AG09309 (cell line): ENCODE data around the gene ACO2.

Experiments
- DNase-seq: peaks from one replicate; pipeline ENCODE4 v3.0.0-alpha.2; 2010; ENCODE audit warnings: low read depth
- H3K4me3 ChIP-seq: 2 replicates; pipeline ENCODE4 v1.5.1; 2011; ENCODE audit warnings: mild to moderate bottlenecking, low read depth, low read length, moderate library complexity; ENCODE audit not compliant: control insufficient read depth
- TF ChIP-seq, protein P1 (sequence below): IDR thresholded peaks from 2 replicates; pipeline ENCODE4 v1.5.1; 2011; ENCODE audit warnings: mild to moderate bottlenecking, low read depth, low read length, inconsistent platforms; ENCODE audit not compliant: insufficient read depth, control insufficient read depth; ENCODE audit errors: missing control alignments

ACO2 gene

DNA sequence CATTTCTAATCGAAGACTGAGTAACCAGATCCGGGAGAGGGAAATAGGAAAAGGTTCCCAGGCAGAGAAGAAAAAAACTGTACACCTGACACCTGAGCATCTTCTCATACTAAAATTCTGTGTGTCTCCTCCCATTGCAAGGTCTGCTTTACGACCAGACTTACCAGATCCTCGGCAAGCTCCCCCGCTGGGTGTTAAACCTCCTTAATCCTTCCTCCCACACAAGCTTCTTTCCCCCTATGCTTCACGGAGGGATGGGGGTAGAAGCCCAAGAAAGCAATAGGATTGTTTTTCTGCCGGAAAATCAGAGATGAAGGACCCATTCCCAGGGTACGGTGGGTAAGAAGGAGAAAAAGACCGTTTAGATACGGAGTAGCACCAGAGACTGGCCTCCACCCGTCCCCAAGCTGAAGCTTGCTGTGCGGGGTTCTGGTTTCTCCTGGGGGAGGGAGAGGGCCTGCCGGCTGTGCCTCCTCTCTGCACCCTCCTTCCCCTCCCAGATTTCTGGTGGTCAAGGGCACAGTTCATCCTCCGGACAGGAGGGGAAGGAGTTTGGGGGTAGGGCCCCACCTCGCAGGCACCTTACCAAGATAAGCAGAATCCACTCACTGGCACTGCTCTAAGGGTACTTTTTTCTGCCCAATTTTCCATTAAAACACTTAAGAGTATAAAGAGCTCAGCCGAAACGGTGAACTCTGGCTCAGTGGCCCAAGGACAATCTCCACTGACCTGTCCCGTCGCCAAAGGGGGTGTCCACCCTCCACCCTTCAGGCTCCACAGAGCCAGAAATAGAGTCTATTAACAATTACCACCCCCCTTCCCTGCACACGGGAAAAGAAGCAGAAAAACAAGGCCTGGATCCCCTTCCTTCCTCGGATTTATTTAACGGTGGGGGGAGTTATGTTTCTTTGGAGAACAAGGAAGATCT, 23.5 kb upstream of the ACO2 start:
- H3K4me3 ChIP-seq: peak overlapping the region; percentile 99
- no peak for DNase-seq
- TF ChIP-seq, protein P1, sequence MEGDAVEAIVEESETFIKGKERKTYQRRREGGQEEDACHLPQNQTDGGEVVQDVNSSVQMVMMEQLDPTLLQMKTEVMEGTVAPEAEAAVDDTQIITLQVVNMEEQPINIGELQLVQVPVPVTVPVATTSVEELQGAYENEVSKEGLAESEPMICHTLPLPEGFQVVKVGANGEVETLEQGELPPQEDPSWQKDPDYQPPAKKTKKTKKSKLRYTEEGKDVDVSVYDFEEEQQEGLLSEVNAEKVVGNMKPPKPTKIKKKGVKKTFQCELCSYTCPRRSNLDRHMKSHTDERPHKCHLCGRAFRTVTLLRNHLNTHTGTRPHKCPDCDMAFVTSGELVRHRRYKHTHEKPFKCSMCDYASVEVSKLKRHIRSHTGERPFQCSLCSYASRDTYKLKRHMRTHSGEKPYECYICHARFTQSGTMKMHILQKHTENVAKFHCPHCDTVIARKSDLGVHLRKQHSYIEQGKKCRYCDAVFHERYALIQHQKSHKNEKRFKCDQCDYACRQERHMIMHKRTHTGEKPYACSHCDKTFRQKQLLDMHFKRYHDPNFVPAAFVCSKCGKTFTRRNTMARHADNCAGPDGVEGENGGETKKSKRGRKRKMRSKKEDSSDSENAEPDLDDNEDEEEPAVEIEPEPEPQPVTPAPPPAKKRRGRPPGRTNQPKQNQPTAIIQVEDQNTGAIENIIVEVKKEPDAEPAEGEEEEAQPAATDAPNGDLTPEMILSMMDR: no peak

DNA sequence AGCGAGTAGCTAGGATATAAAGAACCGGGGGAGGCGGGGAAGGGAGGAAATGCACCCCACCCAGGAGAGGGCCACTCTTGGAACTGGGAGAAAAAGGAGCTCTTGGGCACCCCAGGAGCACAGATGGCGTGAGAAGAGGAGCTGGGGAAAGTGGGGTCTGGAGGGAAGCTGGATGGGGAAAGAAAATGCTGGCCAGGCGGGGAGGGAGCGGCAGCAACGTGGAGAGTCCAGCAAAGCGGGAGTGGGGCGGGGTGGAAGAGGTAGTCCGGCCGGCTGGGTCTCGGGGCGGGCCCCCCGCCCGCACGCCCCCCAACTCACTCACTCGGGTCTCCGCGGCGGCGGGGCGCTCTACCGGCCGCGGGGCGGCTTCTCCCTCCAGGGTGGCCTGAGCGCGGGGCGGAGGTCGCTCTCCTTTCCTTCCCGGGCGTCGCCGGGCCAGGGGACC, 22.8 kb upstream of the ACO2 start:
- TF ChIP-seq, protein P1: no peak
- no peak for DNase-seq
- H3K4me3 ChIP-seq: peak overlapping the region; percentile 99

DNA sequence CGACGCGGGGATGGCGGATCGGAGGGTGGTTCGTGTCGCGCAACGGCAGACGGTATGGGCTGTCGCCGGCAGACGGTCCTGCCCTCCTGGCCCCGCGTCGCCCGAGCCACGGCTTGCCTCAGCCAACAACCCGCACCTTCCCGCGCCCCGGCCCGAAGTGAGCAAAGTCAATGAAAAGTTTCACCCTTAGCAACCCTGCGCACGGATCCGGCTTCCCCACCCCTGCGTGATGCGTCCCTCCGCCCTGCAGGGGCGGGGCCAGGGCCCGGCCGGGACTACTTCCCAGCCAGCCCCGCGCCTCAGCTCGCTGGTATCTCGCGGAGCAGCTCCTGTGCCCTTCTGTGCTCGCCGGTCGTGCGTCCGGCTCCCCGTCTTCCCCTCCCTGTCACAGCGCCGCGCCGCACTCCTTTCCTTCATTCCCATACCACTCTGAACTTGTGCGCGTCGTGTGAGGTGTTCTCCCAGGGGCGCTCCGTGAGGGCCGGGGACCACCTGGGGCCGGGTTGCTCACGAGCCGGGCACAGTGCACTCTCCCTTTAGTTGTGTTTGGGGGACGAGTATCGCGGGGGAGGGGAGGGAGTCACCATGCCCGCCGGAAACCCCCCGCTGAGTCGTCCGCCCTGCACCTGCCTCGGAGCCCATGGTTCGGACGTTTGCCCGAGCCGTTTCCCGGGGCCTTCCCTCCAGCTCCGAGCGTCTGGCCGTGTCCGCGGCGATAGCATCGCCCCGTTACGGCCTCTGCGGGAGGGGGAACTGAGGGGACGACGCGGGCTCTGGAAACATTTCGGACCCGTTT, 22.1 kb upstream of the ACO2 start, which contains the start of gene TOB2:
Gene TOB2, minus strand, starts transcription at position 163 of the 796 bp plus-strand sequence. CDS start 9,456 bp downstream, outside the sequence.
- DNase-seq: peak; percentile 86
- TF ChIP-seq, protein P1: no peak
- H3K4me3 ChIP-seq: peak within 1 kb of the TSS; percentile 99

DNA sequence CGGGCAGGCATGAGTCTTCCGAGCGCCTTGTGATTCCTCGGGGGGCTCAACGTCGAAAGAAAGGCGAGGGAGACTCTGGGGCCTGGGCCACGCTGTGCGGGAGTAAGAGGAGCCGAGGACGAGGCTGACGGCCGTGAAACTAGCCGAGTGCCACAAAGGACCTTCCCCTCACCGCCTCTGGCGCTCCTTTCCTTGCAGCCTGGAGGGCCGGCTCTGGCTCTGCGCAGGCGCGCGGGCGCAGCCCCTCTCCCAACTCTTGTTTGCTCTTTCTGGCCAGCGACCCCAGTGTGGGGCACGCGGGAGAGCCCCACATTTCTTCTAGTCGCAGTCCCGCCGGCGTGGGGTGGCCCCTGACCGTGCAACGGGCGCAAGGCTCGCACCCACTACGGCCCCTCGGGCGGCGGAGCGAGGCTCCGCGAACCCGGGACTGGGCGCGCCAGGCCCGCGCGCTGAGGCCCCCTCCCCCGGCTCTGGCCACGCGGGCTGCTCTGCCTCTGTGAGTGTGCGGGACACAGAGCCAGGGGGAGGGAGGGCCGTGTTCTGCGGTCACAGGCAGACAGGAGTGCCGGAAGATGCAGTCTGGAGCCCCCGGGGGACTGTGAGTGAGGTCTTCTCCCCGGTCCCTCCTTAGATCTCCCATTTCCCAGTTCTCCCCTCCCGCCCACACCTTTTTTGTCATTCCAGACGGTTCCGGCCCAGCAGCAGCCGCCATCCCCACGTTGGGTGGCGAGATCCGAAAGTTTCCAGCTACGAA, 21.3 kb upstream of the ACO2 start:
- TF ChIP-seq, protein P1: no peak
- peak overlapping the region; percentile 99 for H3K4me3 ChIP-seq
- DNase-seq: no peak

DNA sequence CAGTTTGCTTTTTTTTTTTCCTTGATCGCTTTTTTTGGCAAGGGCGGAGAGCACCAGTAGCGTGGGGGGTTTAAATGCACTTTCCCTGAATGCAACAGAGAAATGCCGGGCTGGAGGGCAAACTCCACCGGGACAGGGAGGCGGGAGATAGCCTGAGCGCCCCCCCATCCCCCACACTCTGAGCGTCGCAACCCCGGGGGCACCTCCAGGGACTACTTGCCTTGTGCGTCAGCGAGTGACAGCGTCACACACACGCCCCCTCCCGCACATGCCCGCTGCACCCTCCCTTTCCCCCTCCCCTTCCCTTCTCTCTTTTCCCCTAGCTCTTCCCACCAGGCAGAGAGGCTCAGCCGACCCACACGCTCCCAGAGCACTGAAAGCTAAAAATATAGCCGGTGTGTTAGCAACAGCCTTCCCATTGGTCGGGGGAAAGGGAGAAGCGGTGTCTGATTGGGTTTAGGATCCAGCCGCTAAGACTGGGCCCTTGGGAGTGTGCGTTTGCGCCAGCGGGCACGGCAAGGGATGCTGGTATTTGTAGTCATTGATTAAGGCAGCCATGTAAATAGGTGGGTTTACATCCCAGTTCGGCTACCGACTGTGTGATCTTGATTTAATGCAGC, 20.6 kb upstream of the ACO2 start:
- TF ChIP-seq, protein P1: no peak
- peak; percentile 97 for DNase-seq
- H3K4me3 ChIP-seq: peak overlapping the region; percentile 99
